SU-DHL-6 (cell line): Measurements from ENCODE around the gene SMC2.

Source experiments
- CTCF ChIP-seq: fragments of 200-600 bp; sonication (generic); IDR thresholded peaks from one replicate; pipeline ENCODE4 v1.5.1; 2017; ENCODE audit warnings: antibody characterized with exemption, mild to moderate bottlenecking, low read length, moderate library complexity; ENCODE audit not compliant: insufficient read depth, poor library complexity, severe bottlenecking
- EZH2phosphoT487 ChIP-seq: fragments of 200-600 bp; sonication (generic), shearing (Covaris generic); conservative IDR thresholded peaks from 2 replicates; pipeline ENCODE4 v1.6.1; 2018; ENCODE audit warnings: mild to moderate bottlenecking, antibody characterized with exemption, low read length, moderate library complexity, mixed read lengths

GRCh38 chr9:104071589-104071988 is 22.5 kb upstream of the SMC2 start:
- TF ChIP-seq CTCF (no peak), EZH2phosphoT487 (no peak)
